SK-MEL-5 (cell line): ENCODE measurements around the gene SDHA. TPM values are rescaled to one million over a fixed set of nuclear protein-coding genes. Genes with fewer than 3 reads are reported as not detected.
"Not testable (repeated sequence)": the region's sequence is repeated elsewhere in the genome, so short reads cannot be mapped to it uniquely, and the experiment has no call there.

Experiments
- DNase-seq: peaks from one replicate; pipeline ENCODE4 v3.0.0-alpha.2; 2016; ENCODE audit warnings: low read depth, low spot score
- in situ Hi-C: cut with HindIII; loops from 2 replicates; pipeline ENCODE4 v1.10.0; 2016; ENCODE audit warnings: low sequenced_read_pairs, high pct_unique_total_duplicates, low pct_unique_long_range_greater_than_20kb
- total RNA-seq: library from RNA; depleted of rRNA; stranded (reverse); fragments of >200 nt; shearing (Covaris generic); gene quantifications from 2 replicates; pipeline ENCODE4 v1.2.3, GENCODE V29; 2014; rRNA removed

Gene SDHA
- total RNA-seq, 1 experiment from 2014 or later = 140 TPM

GRCh38 chr5:300691-301435 is 82.7 kb downstream of the SDHA start:
- in situ Hi-C loops = not testable (repeated sequence)

GRCh38 chr5:302416-302815 is 84.3 kb downstream of the SDHA start:
- in situ Hi-C loops, DNase-seq: not testable (repeated sequence)

More at GRCh38 chr5:300691-301435, 82.7 kb downstream of the SDHA start:
- DNase-seq = not testable (repeated sequence)

DNA sequence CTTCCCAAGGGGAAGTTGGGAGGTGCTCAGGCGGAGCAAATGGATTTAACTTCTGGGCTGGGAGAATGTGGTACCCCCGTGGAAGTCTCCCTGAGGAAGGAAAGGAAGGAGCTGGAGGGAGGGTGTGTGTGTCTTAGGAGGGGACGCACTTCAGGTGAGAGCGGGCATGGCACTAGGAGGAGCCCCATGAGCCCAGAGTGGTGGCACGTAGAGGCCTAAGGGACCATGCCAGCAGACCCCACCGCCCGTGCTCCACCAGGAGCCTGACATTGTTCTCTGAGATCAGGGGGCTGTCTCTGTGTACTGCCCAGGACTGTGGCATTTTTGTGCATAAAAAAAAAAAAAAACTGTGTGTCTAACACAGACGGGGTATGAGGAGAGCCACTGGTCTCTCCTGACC is 84.8 kb downstream of the SDHA start:
- DNase-seq = no peak
- in situ Hi-C loops = no loop called here

DNA sequence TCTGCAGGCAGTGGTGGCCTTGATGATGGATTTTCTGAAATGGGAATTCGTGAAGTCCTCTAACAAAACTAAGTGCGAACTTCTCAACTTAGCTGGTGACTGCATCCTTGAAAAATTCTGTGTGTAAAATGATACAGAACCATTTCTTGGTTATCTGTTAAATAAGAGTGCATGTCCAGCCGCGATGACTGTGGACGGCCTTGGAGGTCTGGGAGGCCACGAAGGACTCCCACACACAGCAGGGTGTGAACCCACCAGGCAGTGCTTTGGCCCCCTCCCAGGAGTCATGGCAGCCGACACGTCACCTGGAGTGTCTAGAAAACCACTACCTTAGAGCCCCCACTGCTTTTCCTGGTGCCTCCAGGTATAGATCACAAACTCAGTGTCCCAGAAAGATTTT is 85.6 kb downstream of the SDHA start:
- DNase-seq, in situ Hi-C loops: not testable (repeated sequence)

DNA sequence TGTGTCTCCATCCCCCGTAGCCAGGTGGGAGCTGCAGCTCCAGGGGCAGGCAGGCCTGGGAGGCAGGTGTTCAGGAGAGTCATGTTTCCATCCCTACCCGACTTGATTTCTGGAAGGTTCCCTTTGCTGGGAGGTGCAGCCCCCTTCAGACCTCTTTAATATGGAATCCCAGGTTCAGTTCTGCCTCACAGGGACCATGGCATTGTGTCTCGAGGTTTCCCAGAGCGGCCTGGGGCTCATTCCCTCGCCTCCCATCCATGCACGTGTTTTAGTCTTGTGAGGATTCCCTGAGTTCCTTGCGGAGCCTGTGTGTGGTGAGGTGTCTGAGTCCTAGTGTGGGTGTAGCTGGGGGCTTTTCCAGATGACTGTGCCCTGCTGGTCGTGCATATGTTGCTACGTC is 86.9 kb downstream of the SDHA start:
- in situ Hi-C loops = no loop called here

DNA sequence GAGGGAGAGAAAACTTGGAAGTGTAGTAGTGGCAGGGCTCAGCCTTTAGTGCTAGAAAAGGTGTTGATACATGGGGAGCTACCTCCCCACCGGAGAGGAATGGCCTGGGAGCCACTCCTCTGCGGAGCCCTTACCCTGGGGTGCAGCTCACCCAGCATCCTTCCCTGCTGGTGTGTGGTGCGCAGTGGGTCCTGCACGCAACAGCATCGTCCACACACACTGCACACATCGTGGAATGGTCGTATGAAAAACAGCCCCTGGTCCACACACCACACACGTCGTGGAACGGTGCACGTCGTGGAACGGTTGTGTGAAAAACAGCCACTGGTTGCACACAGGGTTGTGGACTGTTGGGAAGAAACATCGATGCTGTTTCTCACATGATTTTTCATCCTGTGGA is 87.3 kb downstream of the SDHA start:
- in situ Hi-C loops = no loop called here

More for the DNA sequence above, 86.9 kb downstream of the SDHA start:
- no peak for DNase-seq

GRCh38 chr5:306011-306805 is 88.1 kb downstream of the SDHA start:
- DNase-seq = no peak
- in situ Hi-C loops = no loop called here

More for the DNA sequence above, 87.3 kb downstream of the SDHA start:
- DNase-seq = no peak

Other genes with a start within 250 kb of the SDHA start
- gene PLEKHG4B, start 126.2 kb upstream of the SDHA start, total RNA-seq = 0.53 and 1.8 TPM in 2 replicates
- not detected in 2 replicates for gene LRRC14B, start 26.8 kb upstream of the SDHA start, total RNA-seq
- 7.4 and 9.9 TPM in 2 replicates for gene CCDC127, start 167 bp upstream of the SDHA start, total RNA-seq
- 387 and 420 TPM in 2 replicates for gene PDCD6, start 53.3 kb downstream of the SDHA start, total RNA-seq
- 20.0 and 21.4 TPM in 2 replicates for gene AHRR, start 103.4 kb downstream of the SDHA start, total RNA-seq
- gene EXOC3, start 224.9 kb downstream of the SDHA start, total RNA-seq = 49.2 and 50.2 TPM in 2 replicates